Activated CD8-positive, alpha-beta memory T cell treated with anti-CD3 and anti-CD28 coated beads, Interleukin-2, amount 50 U/mL, for 24 hours (primary cell): ENCODE data around the gene IPO5.

Experiments
- DNase-seq: peaks from one replicate; pipeline ENCODE4 v3.0.0-alpha.2; 2020; ENCODE audit errors: extremely low read depth

The IPO5 gene

GRCh38 chr13:97953376-97953970, at the start of gene IPO5:
IPO5 (plus strand) TSS chr13:97953675; CDS start chr13:97976697, 23,022 bp downstream.
- DNase-seq = no peak

DNA sequence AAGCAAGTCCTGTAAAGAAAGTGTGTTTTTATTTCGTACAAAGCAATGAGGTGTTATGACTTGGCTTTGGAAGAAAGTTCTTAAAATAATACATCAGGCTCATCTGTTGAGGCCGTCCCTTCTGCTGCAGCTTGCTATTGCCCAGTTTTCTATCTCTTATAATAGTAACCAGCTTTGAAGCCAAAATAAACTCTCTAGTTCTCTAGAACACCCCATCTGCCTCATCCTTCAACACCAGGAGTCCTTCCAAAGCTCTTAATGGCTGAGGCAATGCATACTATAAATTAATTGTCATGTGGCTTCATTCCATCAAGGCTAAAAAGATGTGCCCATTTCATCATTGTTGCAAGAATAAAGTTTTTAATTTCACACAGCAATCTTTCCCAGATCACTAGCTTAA, 49.4 kb upstream of the IPO5 start:
- DNase-seq = no peak

- DNase-seq = no peak
Measured at GRCh38 chr13:97905517-97905916, 48.0 kb upstream of the IPO5 start.

- no peak for DNase-seq
Measured at GRCh38 chr13:97911311-97912138, 42.0 kb upstream of the IPO5 start.

- DNase-seq = no peak
Measured at GRCh38 chr13:97912139-97912535, 41.3 kb upstream of the IPO5 start.

DNA sequence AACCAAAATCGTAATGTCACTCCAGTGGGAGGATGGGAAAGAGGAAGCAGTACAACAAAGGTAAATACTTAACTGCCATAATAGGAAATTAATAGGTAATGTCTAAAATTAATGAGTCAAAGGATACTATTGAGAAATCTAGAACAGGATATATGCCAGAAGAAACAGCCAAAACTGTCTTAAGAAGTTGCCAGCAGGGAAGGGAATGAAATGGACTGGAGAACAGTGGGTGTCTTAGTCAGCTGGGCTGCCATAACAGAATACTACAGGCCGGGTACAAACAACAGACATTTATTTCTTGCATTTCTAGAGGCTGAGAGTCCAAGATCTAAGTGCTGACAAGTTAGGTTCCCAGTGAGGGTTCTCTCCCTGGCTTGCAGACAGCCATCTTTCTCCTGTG, 40.3 kb upstream of the IPO5 start:
- DNase-seq = no peak

DNA sequence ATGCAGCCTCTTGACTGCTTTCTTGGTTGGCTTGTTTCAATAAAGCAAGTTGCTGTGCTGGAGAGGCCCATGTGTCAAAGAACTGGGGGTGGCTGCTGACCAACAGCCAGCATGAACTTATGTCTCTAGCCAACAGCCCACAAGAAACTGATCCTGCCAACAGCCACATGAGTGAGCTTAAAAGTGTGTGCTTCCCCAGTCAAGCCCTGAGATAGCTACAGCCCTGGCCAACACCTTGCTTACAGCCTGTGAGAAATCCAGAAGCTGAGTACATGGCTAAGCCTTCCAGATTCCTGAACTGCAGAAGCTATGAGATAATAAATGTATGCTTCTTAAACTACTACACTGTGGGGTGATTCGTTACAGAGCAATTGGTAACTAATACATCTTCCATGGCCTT, 38.9 kb upstream of the IPO5 start:
- no peak for DNase-seq

GRCh38 chr13:97921176-97921816, 32.2 kb upstream of the IPO5 start:
- no peak for DNase-seq

DNA sequence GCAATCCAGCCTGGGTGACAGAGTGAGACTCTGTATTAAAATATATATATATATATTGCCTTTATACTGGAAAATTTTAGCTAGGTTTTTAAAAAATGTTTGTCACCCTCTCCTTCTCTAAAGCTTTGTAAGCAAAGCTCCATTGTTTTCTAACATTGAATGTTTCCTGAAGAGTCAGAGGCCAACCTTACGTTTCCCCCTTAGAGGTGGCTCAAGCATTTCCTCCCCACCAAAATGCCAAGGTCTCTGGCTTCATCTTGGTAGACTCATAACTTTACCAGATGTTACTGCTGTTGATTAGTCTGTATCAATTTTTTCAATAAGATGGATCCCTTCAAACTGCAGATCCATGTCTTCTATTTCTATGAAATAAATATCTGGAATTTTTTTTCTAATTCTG, 25.2 kb upstream of the IPO5 start:
- DNase-seq = no peak

DNA sequence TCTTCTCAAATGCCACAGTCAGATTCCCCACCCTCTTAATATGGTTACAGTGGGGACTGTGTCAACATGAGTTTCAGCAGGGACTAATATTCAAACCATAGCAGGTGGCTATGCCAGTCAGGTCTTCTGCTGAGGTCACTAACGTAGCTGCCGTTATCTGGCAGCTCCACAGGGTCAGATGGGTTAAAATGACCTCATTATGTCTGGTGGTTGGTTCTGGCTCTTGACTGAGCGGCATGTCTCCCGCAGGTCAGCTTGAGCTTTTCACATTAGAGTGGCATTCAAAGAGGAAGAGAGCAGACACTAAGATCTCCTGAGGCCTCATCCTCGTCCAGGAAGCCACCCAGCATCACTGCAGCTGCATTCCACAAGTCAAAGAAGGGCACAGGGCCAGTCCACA, 21.4 kb upstream of the IPO5 start:
- no peak for DNase-seq

GRCh38 chr13:97932647-97933046, 20.8 kb upstream of the IPO5 start:
- DNase-seq = no peak

DNA sequence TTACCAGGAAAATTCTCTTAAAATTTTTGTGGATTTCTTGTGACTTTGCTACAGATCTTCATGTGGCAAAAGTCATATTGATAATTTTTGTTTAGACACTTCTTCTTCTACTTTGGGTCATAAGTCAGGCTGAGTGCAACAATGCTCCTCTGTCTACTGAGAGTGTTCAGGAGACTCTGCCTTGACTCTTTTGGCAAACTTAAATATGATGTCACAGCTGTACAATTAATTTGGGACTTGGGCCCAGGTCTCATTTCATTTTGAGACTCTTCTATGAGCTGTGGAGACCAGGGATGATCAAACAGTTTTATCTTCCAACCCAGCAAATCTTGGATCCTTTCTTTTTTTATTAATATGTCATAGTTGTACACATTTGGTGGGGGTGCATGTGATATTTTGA, 19.7 kb upstream of the IPO5 start:
- no peak for DNase-seq

GRCh38 chr13:97934590-97934989, 18.9 kb upstream of the IPO5 start:
- DNase-seq = no peak

DNA sequence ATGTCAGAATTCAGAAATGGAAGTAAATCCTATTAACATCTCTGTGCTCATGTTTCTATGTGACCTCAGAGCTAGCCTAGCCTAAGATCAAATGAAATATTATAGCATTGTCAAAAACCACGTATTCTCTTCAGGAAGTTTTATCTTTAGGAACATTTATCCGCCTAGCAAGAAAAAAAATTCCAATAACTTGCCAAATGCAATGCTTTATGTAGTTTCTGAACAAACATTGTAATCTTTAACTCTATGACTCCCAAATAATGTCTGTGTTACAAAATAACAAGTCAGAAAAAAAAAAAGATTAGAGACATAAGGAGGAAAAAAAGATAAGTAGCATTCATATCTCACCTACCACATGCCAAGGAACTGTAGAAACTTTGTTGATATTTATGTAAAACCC, 18.4 kb upstream of the IPO5 start:
- DNase-seq = no peak

GRCh38 chr13:97936036-97936435, 17.4 kb upstream of the IPO5 start:
- no peak for DNase-seq

DNA sequence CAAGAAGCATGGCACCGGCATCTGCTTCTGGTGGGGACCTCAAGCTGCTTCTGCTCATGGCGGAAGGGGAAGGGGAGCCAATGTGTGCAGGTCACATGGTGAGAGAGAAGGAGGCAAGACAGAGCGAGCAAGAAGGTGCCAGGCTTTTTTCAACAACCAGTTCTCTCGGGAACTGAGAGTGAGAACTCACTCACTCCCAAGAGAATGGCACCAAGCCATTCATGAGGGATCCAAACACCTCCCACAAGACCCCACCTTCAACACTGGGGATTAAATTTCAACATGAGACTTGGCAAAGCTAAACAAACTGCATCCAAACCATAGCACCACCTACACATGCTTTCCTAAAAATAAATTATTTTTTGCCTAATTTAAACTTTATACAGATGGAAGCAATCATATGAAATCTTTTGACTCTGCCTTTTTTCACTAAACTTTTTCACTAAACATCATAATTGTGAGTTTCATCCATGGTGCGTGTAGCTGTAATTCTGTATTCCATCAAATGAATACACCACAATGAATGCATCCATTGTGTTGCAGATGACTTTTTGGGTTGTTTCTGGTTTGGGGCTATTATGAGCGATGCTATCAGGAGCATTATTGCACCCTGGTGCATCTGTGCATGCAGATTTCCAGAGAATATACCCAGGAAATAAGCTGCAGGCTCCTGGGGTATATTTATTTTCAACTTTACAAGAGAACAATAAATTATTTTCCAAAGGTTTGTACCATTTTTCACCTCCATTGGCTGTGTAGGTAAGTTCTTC, 14.6 kb upstream of the IPO5 start:
- DNase-seq = no peak

- no peak for DNase-seq
Measured at GRCh38 chr13:97944396-97945029, 9.0 kb upstream of the IPO5 start.

DNA sequence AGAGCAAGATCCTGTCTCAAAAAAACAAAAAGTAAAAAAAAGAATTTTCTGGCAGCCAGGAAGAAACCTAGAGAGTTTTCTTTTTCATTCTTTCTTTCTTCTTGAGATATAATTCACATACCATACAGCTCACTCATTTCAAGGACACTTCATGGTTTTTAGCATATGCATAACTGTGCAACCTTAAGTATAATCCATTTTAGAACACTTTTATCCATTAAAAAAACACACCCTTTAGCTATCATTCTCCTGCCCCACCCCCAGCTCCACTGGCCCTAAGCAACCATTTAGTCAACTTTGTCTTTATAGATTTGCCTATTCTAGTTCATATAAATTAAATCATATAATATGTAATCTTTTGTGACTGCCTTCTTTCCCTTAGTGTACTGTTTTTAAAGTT, 8.1 kb upstream of the IPO5 start:
- DNase-seq = no peak

- DNase-seq = no peak
Measured at GRCh38 chr13:97945792-97946419, 7.6 kb upstream of the IPO5 start.

DNA sequence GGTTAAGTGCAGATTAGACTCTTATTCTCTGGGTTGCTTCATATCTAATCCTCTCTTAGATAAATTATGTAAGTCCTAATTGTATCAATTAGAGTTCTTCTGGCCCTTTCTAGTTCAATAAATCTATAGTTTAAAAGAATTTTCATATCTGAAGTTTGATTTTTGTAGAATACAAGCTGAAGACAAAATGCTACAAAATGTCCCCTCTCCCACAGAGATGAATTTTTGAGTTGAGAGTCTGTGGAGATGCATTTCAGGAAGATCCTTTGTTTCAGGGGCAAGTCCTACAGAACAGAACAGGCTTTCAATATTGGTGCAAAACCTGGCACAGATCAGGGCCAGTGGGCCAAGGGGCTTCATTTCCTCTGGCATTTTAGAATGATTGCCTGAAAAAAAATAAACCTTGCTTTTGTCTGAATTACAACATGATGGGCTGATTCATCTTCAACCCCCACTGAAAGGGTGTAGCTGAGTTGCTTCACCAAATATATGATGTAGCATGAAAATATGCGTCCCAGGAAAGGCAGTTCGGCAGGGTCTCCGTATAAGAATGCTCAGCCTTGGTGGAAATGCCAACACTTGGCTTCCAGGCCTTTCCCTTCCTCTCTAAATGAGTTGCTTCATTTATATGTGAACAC, 6.4 kb upstream of the IPO5 start:
- no peak for DNase-seq

- no peak for DNase-seq
Measured at GRCh38 chr13:97948041-97948440, 5.4 kb upstream of the IPO5 start.
